Measurements from ENCODE around the gene LONP1.
A peak's percentile ranks its signal among the peaks of the same experiment; 100 is the strongest.
"Not testable (repeated sequence)": the region's sequence is repeated elsewhere in the genome, so short reads cannot be mapped to it uniquely, and the experiment has no call there.

The LONP1 gene

DNA sequence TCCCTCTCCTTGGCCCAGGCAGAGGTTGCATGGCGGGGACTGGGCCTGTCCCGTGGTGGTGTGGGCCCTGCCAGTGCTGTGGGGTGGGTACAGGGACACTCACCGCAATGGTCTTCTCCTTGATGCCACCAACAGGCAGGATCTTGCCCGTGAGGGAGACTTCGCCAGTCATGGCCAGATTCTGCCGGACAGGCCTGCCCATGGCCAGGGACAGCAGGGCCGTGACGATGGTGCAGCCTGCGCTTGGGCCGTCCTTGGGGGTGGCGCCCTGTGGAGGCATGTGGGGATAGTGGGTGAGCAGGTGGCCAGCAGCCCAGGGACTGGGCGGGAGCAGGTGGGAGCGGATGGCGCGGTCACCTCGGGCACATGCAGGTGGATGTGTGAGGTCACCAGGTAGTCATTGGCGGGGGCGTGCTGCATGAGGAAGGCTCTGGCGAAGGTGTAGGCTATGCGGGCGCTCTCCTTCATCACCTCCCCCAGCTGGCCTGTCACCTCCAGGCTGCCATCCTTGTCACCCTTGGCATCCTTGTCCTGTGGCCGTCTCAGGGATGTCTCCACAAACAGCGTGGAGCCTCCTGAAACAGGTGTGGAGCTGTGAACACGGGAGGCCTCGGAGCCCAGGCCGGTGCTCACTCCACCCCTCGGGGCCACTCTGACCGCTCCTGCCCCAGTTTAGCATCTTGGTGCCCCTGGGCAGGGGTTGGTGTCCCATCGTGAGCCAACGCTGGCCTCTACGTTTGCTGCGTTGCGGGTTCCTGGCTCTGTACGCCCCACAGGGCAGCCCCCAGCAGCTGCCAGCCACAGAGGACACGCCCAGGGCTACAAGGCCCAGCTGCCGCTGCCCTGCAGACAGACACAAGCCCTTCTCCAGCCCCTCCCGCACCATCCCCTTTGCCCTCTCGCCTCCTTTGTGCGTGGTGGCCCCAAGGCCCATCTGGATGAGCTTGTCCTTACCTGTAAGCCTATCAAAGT, 26.5 kb downstream of the LONP1 start:
- FAIRE-seq (no peak), DNase-seq (ENCODE audit: insufficient read length, low spot score) (no peak)
- no peak for TF ChIP-seq POLR2A (IDR thresholded peaks at IDR 0.05; ENCODE audit: low read depth, low read length)

DNA sequence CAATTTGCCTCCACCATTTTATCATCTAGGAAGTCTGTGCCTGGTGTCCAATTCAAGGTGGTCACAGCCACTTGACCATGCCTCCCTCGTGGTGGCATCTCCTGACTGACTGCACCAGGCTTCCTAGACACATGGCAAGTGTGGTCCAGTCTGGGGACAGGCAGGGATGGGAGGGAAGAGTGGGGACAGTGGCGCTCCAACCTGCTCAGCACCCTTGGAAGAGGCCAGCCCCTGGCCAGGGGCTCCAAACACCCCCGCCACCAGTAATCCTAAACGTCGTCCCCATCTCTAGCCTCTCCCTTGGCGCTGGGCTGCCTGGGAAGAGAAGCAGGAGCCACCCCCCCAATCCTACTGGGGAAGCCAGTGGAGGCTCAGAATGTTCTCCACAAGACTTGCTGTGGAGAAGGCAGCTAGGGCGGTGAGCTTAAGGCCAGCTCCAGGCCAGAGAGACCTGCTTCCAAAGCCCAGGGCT, 27.2 kb downstream of the LONP1 start:
- no peak for DNase-seq (ENCODE audit: insufficient read length, low spot score)
- FAIRE-seq: no peak
- TF ChIP-seq POLR2A (IDR thresholded peaks at IDR 0.05; ENCODE audit: low read depth, low read length): no peak

DNA sequence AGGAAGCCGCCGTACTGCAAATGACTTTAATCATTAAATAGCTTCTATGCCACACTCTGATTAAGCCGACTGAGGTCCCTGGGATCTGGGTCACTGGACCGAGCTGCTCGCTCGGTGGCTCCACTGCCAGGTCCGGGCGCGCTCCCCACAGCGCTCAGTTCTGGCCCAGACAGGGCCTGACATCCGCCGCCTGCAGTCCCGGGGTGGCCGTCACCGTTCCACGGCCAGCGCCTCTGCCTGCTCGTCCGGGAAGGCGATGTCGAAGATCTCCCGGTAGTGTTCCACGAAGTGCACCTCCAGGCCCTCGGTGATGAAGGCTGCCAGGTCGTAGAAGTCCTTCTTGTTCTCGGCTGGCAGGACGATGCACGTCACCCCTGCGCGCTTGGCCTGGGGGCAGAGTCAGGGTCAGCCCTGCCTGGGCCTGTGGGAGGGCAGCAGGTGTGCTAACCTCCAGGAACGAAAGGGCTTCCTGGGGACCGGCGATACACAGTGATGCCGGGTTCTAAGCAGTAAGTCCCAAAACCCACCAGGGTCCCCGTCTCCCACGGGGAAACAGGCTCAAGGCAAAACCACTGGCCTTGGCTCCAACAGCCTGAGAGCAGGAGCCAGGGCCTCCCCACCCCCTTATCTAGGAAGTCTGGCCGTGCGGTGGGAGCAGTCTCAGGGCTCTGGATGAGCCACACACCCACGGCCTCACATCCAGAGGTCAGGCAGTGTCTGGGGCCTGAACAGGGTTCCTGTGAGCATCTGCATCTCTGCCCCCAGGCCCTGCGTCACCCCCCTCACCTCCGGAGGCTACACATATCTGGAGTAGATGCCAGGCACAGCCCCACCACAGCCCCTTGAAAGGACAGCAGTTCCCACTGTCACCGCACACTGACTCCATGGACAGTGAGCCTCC, 27.9 kb downstream of the LONP1 start:
- DNase-seq (ENCODE audit: insufficient read length, low spot score) (no peak), FAIRE-seq (no peak)
- TF ChIP-seq POLR2A (IDR thresholded peaks at IDR 0.05; ENCODE audit: low read depth, low read length): no peak

DNA sequence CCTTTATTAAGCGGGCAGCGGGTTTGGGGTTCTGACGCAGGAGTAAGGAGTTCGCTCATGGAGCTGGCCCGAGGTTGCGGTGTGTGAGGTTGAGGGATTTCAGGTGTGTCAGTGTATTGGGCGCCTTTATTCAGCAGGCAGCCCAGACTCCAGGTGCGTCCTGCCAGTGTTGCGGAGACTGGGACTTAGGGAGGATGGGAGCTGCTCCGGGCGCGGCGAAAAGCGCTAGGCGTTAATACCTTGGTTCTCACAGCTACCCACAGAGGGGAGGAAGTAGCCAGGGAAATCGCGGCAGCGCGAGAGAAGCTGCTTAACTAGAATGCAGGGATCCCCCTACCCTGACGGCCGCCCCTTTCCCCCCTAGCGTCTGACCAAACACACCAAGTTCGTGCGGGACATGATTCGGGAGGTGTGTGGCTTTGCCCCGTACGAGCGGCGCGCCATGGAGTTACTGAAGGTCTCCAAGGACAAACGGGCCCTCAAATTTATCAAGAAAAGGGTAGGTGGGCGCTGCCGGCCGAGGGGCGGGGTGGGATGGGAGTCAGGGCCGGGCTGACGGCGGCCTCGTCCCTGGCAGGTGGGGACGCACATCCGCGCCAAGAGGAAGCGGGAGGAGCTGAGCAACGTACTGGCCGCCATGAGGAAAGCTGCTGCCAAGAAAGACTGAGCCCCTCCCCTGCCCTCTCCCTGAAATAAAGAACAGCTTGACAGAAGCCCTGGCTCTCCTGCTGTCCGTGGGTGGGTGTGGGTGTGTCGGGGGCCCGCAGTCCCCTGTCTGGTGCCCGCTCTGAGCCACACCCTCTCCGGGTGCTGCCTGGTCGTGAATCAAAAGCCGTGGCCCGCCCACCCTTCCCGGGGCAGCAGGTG, 28.8 kb downstream of the LONP1 start:
- DNase-seq (ENCODE audit: insufficient read length, low spot score) (no peak), FAIRE-seq (no peak)
- TF ChIP-seq POLR2A (IDR thresholded peaks at IDR 0.05; ENCODE audit: low read depth, low read length): no peak

DNA sequence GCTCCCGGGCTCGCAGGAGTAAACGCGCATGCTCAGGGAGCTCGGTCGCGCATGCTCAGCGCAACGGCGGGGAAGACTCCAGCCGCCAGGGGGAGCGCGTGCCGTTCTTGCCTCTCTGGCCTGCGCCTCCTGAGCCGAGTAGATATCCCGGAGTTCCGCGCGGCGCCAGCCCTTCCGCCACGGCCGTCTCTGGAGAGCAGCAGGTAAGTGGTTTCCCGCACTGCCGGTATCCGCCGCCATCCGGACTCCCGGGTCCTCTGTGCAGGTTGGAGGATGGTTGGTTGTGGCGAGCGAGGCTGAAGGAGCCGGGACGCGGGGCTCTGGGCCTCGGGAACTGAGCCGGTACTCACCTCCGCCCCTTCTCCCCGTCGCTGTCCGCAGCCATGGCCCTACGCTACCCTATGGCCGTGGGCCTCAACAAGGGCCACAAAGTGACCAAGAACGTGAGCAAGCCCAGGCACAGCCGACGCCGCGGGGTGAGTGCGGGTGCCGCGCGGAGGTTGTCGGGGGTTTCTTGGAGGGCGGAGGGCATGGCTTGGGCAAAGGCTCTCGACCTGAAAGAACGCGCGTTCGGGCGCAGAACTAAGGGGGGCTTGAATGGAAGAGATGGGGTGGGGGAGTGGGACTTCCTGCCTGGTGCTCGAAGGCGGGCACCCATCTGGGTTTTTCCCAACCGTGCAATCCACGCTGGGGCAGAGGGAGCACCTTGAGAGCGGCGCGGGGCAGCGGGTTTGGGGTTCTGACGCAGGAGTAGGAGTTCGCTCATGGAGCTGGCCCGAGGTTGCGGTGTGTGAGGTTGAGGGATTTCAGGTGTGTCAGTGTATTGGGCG, 29.6 kb downstream of the LONP1 start, which contains the start of gene RPL36:
Gene RPL36 (plus strand): TSS at position 171 of the 830 bp plus-strand sequence. CDS start 213 bp downstream, at position 384.
- DNase-seq (ENCODE audit: insufficient read length, low spot score) (peak; percentile 96), FAIRE-seq (peak; percentile 71)
- TF ChIP-seq POLR2A (IDR thresholded peaks at IDR 0.05; ENCODE audit: low read depth, low read length): peak; percentile 93

DNA sequence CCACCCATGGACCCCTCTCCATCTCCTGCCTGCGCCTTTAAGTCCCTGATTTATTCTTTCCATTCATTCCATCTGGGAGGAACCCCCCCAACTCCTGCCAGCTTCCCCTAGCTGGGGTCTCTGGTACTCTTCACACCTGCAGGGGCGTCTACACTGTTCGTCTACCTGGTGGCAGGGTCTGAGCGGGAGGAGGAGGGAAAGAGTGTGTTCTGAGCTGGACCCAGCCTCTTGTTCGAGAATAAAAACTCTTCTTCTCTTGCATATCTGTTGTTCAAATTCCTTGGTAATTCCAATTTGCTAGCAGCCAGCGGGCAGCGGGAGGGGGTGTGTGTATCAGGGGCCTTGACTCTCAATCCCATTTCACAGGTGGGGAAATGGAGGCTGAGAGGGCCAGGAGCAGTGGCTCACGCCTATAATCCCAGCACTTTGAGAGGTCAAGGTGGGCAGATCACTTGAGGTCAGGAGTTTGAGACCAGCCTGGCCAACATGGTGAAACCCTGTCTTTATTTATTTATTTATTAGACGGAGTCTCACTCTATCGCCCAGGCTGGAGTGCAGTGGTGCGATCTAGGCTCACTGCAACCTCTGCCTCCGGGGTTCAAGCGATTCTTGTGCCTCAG, 31.6 kb downstream of the LONP1 start:
- FAIRE-seq; DNase-seq (ENCODE audit: insufficient read length, low spot score): not testable (repeated sequence)

DNA sequence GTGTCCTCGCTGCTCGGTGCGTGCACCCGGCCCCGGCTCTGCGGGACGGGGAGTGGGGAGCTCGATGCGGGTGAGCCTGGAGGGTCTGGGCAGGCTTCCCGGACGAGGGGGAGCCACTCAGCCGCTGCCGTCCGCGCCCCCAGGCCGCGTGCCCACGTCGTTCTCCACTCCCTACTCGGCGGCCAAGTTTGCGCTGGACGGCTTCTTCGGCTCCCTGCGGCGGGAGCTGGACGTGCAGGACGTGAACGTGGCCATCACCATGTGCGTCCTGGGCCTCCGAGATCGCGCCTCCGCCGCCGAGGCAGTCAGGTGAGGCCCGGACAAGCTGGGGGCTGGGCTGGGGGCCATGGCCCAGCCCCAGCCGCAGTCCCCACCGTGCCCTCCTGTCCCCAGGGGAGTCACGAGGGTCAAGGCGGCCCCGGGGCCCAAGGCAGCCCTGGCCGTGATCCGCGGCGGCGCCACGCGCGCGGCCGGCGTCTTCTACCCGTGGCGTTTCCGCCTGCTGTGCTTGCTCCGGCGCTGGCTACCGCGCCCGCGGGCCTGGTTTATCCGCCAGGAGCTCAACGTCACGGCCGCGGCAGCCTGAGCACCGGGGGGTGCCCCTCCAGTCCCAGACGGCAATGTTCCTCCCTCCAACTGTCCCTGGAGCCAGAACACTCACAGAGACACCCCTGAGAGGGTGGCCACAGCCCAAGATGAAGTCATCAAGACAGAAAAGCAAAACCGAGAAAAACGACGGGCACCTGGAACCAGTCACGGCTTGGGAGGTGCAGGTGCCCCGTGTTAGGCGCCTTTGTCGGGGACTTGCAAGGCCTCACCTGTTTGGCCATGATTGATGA, 32.4 kb downstream of the LONP1 start:
- no peak for TF ChIP-seq POLR2A (IDR thresholded peaks at IDR 0.05; ENCODE audit: low read depth, low read length)
- FAIRE-seq (no peak), DNase-seq (ENCODE audit: insufficient read length, low spot score) (no peak)

DNA sequence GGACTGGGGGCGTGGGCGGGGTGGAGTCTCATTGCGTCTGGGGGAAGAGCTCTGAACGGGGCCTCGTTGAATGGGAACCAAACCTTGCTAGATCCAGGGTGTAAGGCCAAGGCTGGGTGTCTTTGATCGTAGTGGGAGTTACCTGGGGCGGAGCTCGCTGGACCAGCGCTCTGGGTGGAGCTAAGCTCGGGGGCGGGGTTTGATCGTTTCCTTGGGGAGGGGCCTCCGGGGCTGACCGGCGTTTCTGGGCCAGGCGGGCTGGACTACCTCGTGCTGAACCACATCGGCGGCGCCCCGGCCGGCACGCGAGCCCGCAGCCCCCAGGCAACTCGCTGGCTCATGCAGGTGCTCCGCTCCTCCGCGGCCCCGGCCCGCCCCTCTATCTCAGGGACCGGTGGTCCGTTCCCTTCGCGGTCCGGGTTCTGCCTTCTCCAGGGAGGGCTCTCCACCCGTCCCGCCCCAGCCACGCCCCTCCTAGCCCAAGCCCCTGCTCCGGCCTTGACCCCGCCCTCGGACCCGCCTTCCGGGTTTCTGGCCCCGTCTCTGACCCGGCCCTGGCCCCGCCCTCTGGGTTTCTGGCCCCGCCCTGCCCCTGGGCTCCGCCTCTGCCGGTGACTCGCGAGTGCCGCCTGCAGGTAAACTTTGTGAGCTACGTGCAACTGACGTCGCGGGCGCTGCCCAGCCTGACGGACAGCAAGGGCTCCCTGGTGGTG, 33.1 kb downstream of the LONP1 start:
- FAIRE-seq (no peak), DNase-seq (ENCODE audit: insufficient read length, low spot score) (peak; percentile 95)
- no peak for TF ChIP-seq POLR2A (IDR thresholded peaks at IDR 0.05; ENCODE audit: low read depth, low read length)

DNA sequence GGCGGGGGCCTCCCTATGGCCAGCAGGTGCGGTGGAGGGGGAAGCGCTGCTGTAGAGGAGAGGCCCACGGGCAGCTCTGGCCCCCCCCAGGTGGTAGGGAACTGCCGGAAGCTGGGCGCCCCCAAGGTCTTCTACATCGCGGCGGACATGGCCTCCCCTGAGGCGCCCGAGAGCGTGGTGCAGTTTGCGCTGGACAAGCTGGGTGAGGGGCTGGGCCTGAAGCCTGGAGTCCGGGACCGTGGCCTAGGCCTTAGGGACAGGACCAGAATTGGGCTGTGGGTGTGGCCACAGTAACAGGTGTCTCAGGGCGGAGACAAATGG, 33.7 kb downstream of the LONP1 start:
- FAIRE-seq (no peak), DNase-seq (ENCODE audit: insufficient read length, low spot score) (no peak)
- no peak for TF ChIP-seq POLR2A (IDR thresholded peaks at IDR 0.05; ENCODE audit: low read depth, low read length)

DNA sequence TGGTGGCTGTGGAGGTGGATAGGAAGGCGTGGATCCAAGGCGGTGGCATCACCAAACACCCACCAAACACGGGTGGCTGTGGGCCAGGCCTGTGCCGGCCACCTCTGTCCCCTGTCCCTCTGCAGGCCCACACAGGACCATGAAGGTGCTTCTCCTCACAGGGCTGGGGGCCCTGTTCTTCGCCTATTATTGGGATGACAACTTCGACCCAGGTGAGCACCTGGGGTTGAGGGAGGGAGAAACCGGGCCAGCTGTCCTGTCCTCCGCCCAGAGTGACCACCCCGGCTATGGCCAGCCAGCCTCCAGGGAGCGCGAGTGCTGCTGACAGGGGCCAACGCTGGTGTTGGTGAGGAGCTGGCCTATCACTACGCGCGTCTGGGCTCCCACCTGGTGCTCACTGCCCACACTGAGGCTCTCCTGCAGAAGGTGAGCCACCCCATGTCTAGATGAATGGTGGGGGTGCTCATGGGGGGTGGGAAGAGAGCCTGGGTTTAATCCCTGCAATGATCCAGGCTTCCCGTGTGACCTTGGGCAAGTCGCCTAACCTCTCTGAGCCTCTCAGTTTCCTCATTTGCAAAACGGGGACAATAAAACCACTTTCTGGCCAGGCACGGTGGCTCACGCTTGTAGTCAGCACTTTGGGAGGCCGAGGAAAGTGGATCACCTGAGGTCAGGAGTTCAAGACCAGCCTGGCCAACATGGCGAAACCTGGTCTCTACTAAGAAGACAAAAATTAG, 35.1 kb downstream of the LONP1 start:
- FAIRE-seq (no peak), DNase-seq (ENCODE audit: insufficient read length, low spot score) (no peak)
- no peak for TF ChIP-seq POLR2A (IDR thresholded peaks at IDR 0.05; ENCODE audit: low read depth, low read length)

All from H54 (cell line).